ENCODE measurements around the gene OR5AC2. TPM values are rescaled to one million over a fixed set of nuclear protein-coding genes. Genes with fewer than 3 reads are reported as not detected.

Gene OR5AC2
- total and polyA plus RNA-seq, 2 experiments from 2014 or later: not detected

DNA sequence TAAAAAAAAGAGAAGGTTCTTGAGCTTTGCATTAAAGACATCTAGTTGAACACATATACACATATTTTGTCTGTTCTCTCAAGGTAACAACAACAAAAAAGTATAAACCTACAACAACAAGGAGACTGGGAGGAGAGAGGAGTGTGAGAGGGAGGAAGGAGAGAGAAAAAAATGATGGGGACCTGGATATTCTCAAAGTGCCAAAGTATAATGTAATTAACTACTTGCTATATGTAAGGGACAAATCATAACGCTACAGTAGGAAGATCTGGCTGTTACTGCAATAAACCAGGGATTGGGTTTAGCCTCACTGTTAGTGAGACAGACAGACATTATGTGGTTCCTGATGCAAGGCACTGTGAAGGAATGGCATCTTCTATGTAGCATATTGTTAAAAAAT, 37.7 kb upstream of the OR5AC2 start:
- H3K9me2 ChIP-seq (ENCODE audit: insufficient read depth): no peaks in the 10 kb centered on the region
- H3K36me3 Mint-ChIP-seq (ENCODE audit: low read depth): no peaks in the 10 kb centered on the region
- no peaks in the 10 kb centered on the region for H4K20me1 ChIP-seq (replicated peaks; ENCODE audit: insufficient read depth)
- H3K27me3 Mint-ChIP-seq (ENCODE audit: insufficient read depth, low read depth, poor library complexity): no peaks in the 10 kb centered on the region
- H3K4me3 Mint-ChIP-seq: no peak overlapping the region
- DNase-seq (ENCODE audit: low spot score) (no peak), ATAC-seq (no peak)
- no peaks in the 10 kb centered on the region for H3K36me3 ChIP-seq (ENCODE audit: insufficient read depth)
- H3F3A ChIP-seq (replicated peaks; ENCODE audit: low read depth): no peaks in the 10 kb centered on the region
- no peaks in the 10 kb centered on the region for H3K27me3 ChIP-seq (ENCODE audit: insufficient read depth)
- H2AFZ ChIP-seq: no peak overlapping the region
- no peaks in the 10 kb centered on the region for H3K4me1 ChIP-seq (ENCODE audit: insufficient read depth)
- no peak overlapping the region for H3K4me2 ChIP-seq
- no peaks in the 10 kb centered on the region for H3K79me2 ChIP-seq (replicated peaks; ENCODE audit: insufficient read depth)
- H3K27ac Mint-ChIP-seq: no peak overlapping the region
- H3K9me3 Mint-ChIP-seq: no peaks in the 10 kb centered on the region
- TF ChIP-seq ZNF114 (CRISPR knock-in tag; IDR thresholded peaks at IDR 0.05) (no peak), EZH2 (IDR thresholded peaks at IDR 0.05; ENCODE audit: low read depth, unreplicated experiment) (no peak)
- TF ChIP-seq, protein P1, sequence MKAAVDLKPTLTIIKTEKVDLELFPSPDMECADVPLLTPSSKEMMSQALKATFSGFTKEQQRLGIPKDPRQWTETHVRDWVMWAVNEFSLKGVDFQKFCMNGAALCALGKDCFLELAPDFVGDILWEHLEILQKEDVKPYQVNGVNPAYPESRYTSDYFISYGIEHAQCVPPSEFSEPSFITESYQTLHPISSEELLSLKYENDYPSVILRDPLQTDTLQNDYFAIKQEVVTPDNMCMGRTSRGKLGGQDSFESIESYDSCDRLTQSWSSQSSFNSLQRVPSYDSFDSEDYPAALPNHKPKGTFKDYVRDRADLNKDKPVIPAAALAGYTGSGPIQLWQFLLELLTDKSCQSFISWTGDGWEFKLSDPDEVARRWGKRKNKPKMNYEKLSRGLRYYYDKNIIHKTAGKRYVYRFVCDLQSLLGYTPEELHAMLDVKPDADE (IDR thresholded peaks at IDR 0.05): no peak
- H3K4me3 ChIP-seq: no peak overlapping the region
- no peaks in the 10 kb centered on the region for H3K4me1 Mint-ChIP-seq
- H3K27ac ChIP-seq (ENCODE audit: low read depth): no peak overlapping the region

DNA sequence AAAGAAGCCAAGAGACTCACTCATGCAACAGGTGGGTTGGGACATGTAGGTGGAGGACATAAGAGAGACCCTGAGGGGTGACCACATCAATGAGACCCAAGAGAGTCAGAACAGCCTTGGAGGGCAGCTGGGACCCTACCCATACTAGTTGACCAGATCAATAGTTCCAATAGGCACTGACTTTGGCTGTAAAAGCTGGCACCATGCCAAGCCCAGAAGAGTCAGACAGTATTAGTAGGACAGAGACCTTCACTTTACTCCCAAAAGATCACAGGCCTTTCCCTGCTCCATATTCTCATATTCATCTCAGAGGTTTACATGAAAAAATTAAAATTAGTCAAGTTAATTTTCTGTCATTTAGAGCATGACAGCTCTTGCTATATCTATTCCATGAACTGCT, 30.9 kb upstream of the OR5AC2 start:
- no peak for DNase-seq (ENCODE audit: low spot score)
- Histone ChIP-seq H3F3A (replicated peaks; ENCODE audit: low read depth) (no peaks in the 10 kb centered on the region), H3K27me3 (ENCODE audit: insufficient read depth) (no peaks in the 10 kb centered on the region), H3K4me1 (ENCODE audit: insufficient read depth) (peaks cover 5% of the 10 kb centered on the region; the same call in 1 of the 2 replicates), H3K4me3 (no peak overlapping the region), H3K4me2 (no peak overlapping the region), H3K27ac (ENCODE audit: low read depth) (no peak overlapping the region), H3K9me2 (ENCODE audit: insufficient read depth) (0 out of 2 replicates have a peak, but pooled peaks cover 4% of the 10 kb centered on the region), H2AFZ (no peak overlapping the region), H3K79me2 (replicated peaks; ENCODE audit: insufficient read depth) (no peaks in the 10 kb centered on the region), H4K20me1 (replicated peaks; ENCODE audit: insufficient read depth) (no peaks in the 10 kb centered on the region), H3K36me3 (ENCODE audit: insufficient read depth) (no peaks in the 10 kb centered on the region)
- H3K4me1 Mint-ChIP-seq: peaks cover 6% of the 10 kb centered on the region; the same call in 2 of the 3 replicates
- H3K9me3 Mint-ChIP-seq: no peaks in the 10 kb centered on the region
- H3K4me3 Mint-ChIP-seq: no peak overlapping the region
- no peaks in the 10 kb centered on the region for H3K36me3 Mint-ChIP-seq (ENCODE audit: low read depth)
- ATAC-seq: no peak
- TF ChIP-seq STAT1 (IDR thresholded peaks at IDR 0.05; ENCODE audit: unreplicated experiment): no peak
- no peak overlapping the region for H3K27ac Mint-ChIP-seq
- no peaks in the 10 kb centered on the region for H3K27me3 Mint-ChIP-seq (ENCODE audit: insufficient read depth, low read depth, poor library complexity)

DNA sequence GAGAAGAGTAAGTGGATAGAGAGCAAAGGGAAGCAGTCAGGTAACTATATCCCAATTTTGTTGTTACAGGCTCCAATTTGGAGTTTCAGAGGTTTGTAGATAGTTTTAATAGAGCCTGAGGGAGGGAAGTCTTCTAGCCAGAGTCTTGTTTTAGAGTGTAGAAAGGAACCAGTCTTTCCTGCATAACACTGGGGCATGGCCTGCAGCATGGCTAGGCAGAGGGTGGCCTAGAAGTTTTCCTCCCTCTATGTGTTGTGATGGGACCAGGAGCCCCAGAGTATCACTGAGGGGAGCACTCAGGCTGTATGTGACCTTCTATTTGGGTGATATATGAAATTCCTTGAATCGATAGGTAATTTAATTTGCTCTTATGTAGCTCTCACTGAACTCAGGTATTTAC, 29.3 kb upstream of the OR5AC2 start:
- no peaks in the 10 kb centered on the region for H3K36me3 ChIP-seq (ENCODE audit: insufficient read depth)
- H3K4me1 Mint-ChIP-seq: peaks cover 6% of the 10 kb centered on the region; the same call in 2 of the 3 replicates
- DNase-seq (ENCODE audit: low spot score): no peak
- no peaks in the 10 kb centered on the region for H4K20me1 ChIP-seq (replicated peaks; ENCODE audit: insufficient read depth)
- no peak overlapping the region for H3K27ac ChIP-seq (ENCODE audit: low read depth)
- no peak overlapping the region for H3K4me2 ChIP-seq
- H3K27ac Mint-ChIP-seq: no peak overlapping the region
- H3K27me3 Mint-ChIP-seq (ENCODE audit: insufficient read depth, low read depth, poor library complexity): no peaks in the 10 kb centered on the region
- no peak overlapping the region for H3K4me3 Mint-ChIP-seq
- no peaks in the 10 kb centered on the region for H3K9me3 Mint-ChIP-seq
- no peaks in the 10 kb centered on the region for H3K27me3 ChIP-seq (ENCODE audit: insufficient read depth)
- H3K4me3 ChIP-seq: no peak overlapping the region
- H2AFZ ChIP-seq: peak overlapping the region; percentile 19; the same call in 1 of the 2 replicates
- H3K36me3 Mint-ChIP-seq (ENCODE audit: low read depth): no peaks in the 10 kb centered on the region
- H3K79me2 ChIP-seq (replicated peaks; ENCODE audit: insufficient read depth): no peaks in the 10 kb centered on the region
- peaks cover 5% of the 10 kb centered on the region; the same call in 1 of the 2 replicates for H3K4me1 ChIP-seq (ENCODE audit: insufficient read depth)
- no peak; the same call in 2 of the 3 replicates for ATAC-seq
- no peaks in the 10 kb centered on the region for H3F3A ChIP-seq (replicated peaks; ENCODE audit: low read depth)
- 0 out of 2 replicates have a peak, but pooled peaks cover 4% of the 10 kb centered on the region for H3K9me2 ChIP-seq (ENCODE audit: insufficient read depth)
- TF ChIP-seq, protein P2, sequence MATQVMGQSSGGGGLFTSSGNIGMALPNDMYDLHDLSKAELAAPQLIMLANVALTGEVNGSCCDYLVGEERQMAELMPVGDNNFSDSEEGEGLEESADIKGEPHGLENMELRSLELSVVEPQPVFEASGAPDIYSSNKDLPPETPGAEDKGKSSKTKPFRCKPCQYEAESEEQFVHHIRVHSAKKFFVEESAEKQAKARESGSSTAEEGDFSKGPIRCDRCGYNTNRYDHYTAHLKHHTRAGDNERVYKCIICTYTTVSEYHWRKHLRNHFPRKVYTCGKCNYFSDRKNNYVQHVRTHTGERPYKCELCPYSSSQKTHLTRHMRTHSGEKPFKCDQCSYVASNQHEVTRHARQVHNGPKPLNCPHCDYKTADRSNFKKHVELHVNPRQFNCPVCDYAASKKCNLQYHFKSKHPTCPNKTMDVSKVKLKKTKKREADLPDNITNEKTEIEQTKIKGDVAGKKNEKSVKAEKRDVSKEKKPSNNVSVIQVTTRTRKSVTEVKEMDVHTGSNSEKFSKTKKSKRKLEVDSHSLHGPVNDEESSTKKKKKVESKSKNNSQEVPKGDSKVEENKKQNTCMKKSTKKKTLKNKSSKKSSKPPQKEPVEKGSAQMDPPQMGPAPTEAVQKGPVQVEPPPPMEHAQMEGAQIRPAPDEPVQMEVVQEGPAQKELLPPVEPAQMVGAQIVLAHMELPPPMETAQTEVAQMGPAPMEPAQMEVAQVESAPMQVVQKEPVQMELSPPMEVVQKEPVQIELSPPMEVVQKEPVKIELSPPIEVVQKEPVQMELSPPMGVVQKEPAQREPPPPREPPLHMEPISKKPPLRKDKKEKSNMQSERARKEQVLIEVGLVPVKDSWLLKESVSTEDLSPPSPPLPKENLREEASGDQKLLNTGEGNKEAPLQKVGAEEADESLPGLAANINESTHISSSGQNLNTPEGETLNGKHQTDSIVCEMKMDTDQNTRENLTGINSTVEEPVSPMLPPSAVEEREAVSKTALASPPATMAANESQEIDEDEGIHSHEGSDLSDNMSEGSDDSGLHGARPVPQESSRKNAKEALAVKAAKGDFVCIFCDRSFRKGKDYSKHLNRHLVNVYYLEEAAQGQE (IDR thresholded peaks at IDR 0.05; ENCODE audit: unreplicated experiment): no peak
- TF ChIP-seq JUNB (IDR thresholded peaks at IDR 0.05; ENCODE audit: unreplicated experiment) (no peak), EZH2phosphoT487 (IDR thresholded peaks at IDR 0.05; ENCODE audit: unreplicated experiment) (no peak), POLR2AphosphoS5 (IDR thresholded peaks at IDR 0.05; ENCODE audit: low read depth) (no peak), EZH2 (IDR thresholded peaks at IDR 0.05; ENCODE audit: low read depth, unreplicated experiment) (no peak), ZNF331 (CRISPR knock-in tag; IDR thresholded peaks at IDR 0.05; ENCODE audit: low read depth) (no peak), STAT1 (IDR thresholded peaks at IDR 0.05; ENCODE audit: unreplicated experiment) (no peak), ZNF114 (CRISPR knock-in tag; IDR thresholded peaks at IDR 0.05) (no peak)
- TF ChIP-seq, protein P1 (IDR thresholded peaks at IDR 0.05): no peak
- TF ChIP-seq, protein P3, sequence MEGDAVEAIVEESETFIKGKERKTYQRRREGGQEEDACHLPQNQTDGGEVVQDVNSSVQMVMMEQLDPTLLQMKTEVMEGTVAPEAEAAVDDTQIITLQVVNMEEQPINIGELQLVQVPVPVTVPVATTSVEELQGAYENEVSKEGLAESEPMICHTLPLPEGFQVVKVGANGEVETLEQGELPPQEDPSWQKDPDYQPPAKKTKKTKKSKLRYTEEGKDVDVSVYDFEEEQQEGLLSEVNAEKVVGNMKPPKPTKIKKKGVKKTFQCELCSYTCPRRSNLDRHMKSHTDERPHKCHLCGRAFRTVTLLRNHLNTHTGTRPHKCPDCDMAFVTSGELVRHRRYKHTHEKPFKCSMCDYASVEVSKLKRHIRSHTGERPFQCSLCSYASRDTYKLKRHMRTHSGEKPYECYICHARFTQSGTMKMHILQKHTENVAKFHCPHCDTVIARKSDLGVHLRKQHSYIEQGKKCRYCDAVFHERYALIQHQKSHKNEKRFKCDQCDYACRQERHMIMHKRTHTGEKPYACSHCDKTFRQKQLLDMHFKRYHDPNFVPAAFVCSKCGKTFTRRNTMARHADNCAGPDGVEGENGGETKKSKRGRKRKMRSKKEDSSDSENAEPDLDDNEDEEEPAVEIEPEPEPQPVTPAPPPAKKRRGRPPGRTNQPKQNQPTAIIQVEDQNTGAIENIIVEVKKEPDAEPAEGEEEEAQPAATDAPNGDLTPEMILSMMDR (conservative IDR thresholded peaks at IDR 0.05; ENCODE audit: low read depth in 2 of 2): no peak

All from GM23338 (cell line).